ENCODE data around the gene CABP4. TPM values are rescaled to one million over a fixed set of nuclear protein-coding genes. Genes with fewer than 3 reads are reported as not detected.

CABP4 gene
- total and polyA plus RNA-seq, 7 donors: 0.35 to 1.9 (median 0.93) TPM

- DNase-seq: no peak
- TF ChIP-seq, protein P1, sequence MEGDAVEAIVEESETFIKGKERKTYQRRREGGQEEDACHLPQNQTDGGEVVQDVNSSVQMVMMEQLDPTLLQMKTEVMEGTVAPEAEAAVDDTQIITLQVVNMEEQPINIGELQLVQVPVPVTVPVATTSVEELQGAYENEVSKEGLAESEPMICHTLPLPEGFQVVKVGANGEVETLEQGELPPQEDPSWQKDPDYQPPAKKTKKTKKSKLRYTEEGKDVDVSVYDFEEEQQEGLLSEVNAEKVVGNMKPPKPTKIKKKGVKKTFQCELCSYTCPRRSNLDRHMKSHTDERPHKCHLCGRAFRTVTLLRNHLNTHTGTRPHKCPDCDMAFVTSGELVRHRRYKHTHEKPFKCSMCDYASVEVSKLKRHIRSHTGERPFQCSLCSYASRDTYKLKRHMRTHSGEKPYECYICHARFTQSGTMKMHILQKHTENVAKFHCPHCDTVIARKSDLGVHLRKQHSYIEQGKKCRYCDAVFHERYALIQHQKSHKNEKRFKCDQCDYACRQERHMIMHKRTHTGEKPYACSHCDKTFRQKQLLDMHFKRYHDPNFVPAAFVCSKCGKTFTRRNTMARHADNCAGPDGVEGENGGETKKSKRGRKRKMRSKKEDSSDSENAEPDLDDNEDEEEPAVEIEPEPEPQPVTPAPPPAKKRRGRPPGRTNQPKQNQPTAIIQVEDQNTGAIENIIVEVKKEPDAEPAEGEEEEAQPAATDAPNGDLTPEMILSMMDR (IDR thresholded peaks at IDR 0.05): no peak
Observed at GRCh38 chr11:67494371-67495233, 39.4 kb downstream of the CABP4 start.

GRCh38 chr11:67495234-67496005, 40.3 kb downstream of the CABP4 start:
- DNase-seq (no peak), ATAC-seq (no peak)
- intact Hi-C loops (cut with DNase I): no loop called here
- H3K27ac ChIP-seq: no peak overlapping the region
- no peaks in the 10 kb centered on the region for H3K9me3 ChIP-seq
- H3K36me3 ChIP-seq (ENCODE audit: insufficient read depth in 1 of 2, low read depth in 1 of 2): peaks cover 0 to 14% of the 10 kb centered on the region in 2 donors
- no peak overlapping the region for H3K4me3 ChIP-seq
- 89 to 93% (median 90%) methylated on average over 15 to 16 of the region's 16 CpGs for WGBS, 3 donors
- H3K4me1 ChIP-seq: no peaks in the 10 kb centered on the region
- no peaks in the 10 kb centered on the region for H3K27me3 ChIP-seq (ENCODE audit: insufficient read depth in 3 of 3, low read length in 2 of 3)
- TF ChIP-seq, protein P1 (IDR thresholded peaks at IDR 0.05): no peak

More at GRCh38 chr11:67494371-67495233, 39.4 kb downstream of the CABP4 start:
- 90 to 92% (median 91%) methylated on average over 51 to 59 of the region's 59 CpGs for WGBS, 3 donors
- Histone ChIP-seq H3K27ac (no peak overlapping the region), H3K36me3 (ENCODE audit: insufficient read depth in 1 of 2, low read depth in 1 of 2) (peaks cover 0 to 20% of the 10 kb centered on the region in 2 donors), H3K27me3 (ENCODE audit: insufficient read depth in 3 of 3, low read length in 2 of 3) (no peaks in the 10 kb centered on the region), H3K9me3 (no peaks in the 10 kb centered on the region), H3K4me3 (no peak overlapping the region), H3K4me1 (no peaks in the 10 kb centered on the region)
- no peak for ATAC-seq
- intact Hi-C loops (cut with DNase I): no loop called here

- WGBS, 3 donors: 91 to 94% (median 92%) methylated on average over 12 of the region's 12 CpGs
- Histone ChIP-seq H3K4me3 (no peak overlapping the region), H3K9me3 (no peaks in the 10 kb centered on the region), H3K36me3 (ENCODE audit: insufficient read depth in 1 of 2, low read depth in 1 of 2) (peaks cover 0 to 7% of the 10 kb centered on the region in 2 donors), H3K27me3 (ENCODE audit: insufficient read depth in 3 of 3, low read length in 2 of 3) (no peaks in the 10 kb centered on the region), H3K27ac (no peak overlapping the region), H3K4me1 (no peaks in the 10 kb centered on the region)
- TF ChIP-seq, protein P1 (IDR thresholded peaks at IDR 0.05): no peak
- ATAC-seq (no peak), DNase-seq (no peak)
- intact Hi-C loops (cut with DNase I): no loop called here
Observed at GRCh38 chr11:67496113-67496512, 41.0 kb downstream of the CABP4 start.

- Histone ChIP-seq H3K9me3 (no peaks in the 10 kb centered on the region), H3K27me3 (ENCODE audit: insufficient read depth in 3 of 3, low read length in 2 of 3) (no peaks in the 10 kb centered on the region), H3K4me3 (no peak overlapping the region), H3K4me1 (no peaks in the 10 kb centered on the region), H3K36me3 (ENCODE audit: insufficient read depth in 1 of 2, low read depth in 1 of 2) (no peaks in the 10 kb centered on the region), H3K27ac (peak overlapping the region; percentile 41)
- TF ChIP-seq, protein P1 (IDR thresholded peaks at IDR 0.05): no peak
- ATAC-seq (no peak), DNase-seq (no peak)
- intact Hi-C loops (cut with DNase I): no loop called here
- WGBS, 3 donors: 91 to 92% (median 92%) methylated on average over 21 of the region's 21 CpGs
Observed at GRCh38 chr11:67497656-67498291, 42.6 kb downstream of the CABP4 start.
